Measurements from ENCODE around the gene ERBB3. TPM values are rescaled to one million over a fixed set of nuclear protein-coding genes. Genes with fewer than 3 reads are reported as not detected.

The ERBB3 gene
- total and polyA plus RNA-seq, 2 of the 4 experiments (the other 2 are of a cell fraction): 1.4 to 2.2 TPM

- no peak for ATAC-seq (ENCODE audit: low read depth)
- Histone ChIP-seq H2AK9ac (replicated peaks; ENCODE audit: low read depth, low read length, poor library complexity) (peak overlapping the region; percentile 77), H3K9me3 (ENCODE audit: control insufficient read depth, insufficient read depth, low read length) (no peaks in the 10 kb centered on the region), H2BK20ac (ENCODE audit: low read depth, low read length) (no peak overlapping the region), H4K20me1 (ENCODE audit: insufficient read depth, low read length) (peaks cover 7% of the 10 kb centered on the region), H3K4me3 (ENCODE audit: insufficient read depth, low read depth, low read length) (no peak overlapping the region), H3K56ac (ENCODE audit: extremely low read depth, insufficient read depth, low read length) (no peak overlapping the region), H3K14ac (replicated peaks; ENCODE audit: low read depth, low read length) (no peak overlapping the region), H2BK120ac (ENCODE audit: low read depth, low read length) (no peak overlapping the region), H2BK15ac (ENCODE audit: low read depth, low read length) (no peak overlapping the region), H3K27me3 (ENCODE audit: control insufficient read depth, insufficient read depth, low read length) (no peaks in the 10 kb centered on the region), H3K4ac (ENCODE audit: low read depth, low read length) (no peak overlapping the region), H3K18ac (ENCODE audit: low read depth, low read length) (no peak overlapping the region), H3K79me1 (ENCODE audit: low read depth in 1 of 2, low read length in 2 of 2) (peaks cover 13 to 63% of the 10 kb centered on the region in 2 experiments), H4K5ac (ENCODE audit: low read depth, low read length) (no peak overlapping the region), H2BK5ac (ENCODE audit: low read depth, low read length, poor library complexity, severe bottlenecking) (no peak overlapping the region), H4K91ac (ENCODE audit: insufficient read depth, low read depth, low read length) (no peak overlapping the region), H3K27ac (ENCODE audit: insufficient read depth, low read length) (no peak overlapping the region), H3K36me3 (ENCODE audit: control insufficient read depth, insufficient read depth, low read length) (peaks cover 16% of the 10 kb centered on the region), H3K9ac (ENCODE audit: low read depth, low read length) (no peak overlapping the region; the same call in 1 of the 2 replicates), H2AFZ (replicated peaks; ENCODE audit: low read length, poor library complexity) (no peak overlapping the region), H3K4me1 (ENCODE audit: control insufficient read depth, insufficient read depth, low read length) (peaks cover 7% of the 10 kb centered on the region), H4K8ac (ENCODE audit: low read depth in 2 of 2, low read length in 2 of 2) (peak overlapping the region in 1 of 2 experiments; percentile 36; a peak in 1 of 4 replicates), H3K4me2 (ENCODE audit: low read depth, low read length) (no peak overlapping the region), H3K9me1 (ENCODE audit: insufficient read depth, low read length) (no peaks in the 10 kb centered on the region), H3K23ac (ENCODE audit: low read depth, low read length) (no peak overlapping the region), H2AK5ac (ENCODE audit: low read depth, low read length) (0 out of 2 replicates have a peak overlapping the region, but pooled peaks have one; percentile 56)
- dilution Hi-C loops (cut with HindIII; ENCODE audit: low sequenced_read_pairs, unreplicated experiment) (no loop called here), in situ Hi-C loops (cut with MboI; ENCODE audit: low sequenced_read_pairs) (no loop called here), intact Hi-C loops (cut with micrococcal nuclease) (no loop called here)
- WGBS, 2 experiments (ENCODE audit: extremely low coverage in 2 of 2, insufficient read length in 1 of 2): 97% methylated on average over 6 of the region's 17 CpGs; no CpG with 5 or more reads in 1 of the 2 experiments
- POLR2A ChIA-PET (ENCODE audit: unreplicated experiment): interaction anchor here (0.6 to 1.1 kb wide), 3 partner anchors 8 to 69 kb away, joined by 3 to 6 read pairs (median 3); partner anchors contain the start of genes ESYT1 and SMARCC2
- TF ChIP-seq RCOR1 (IDR thresholded peaks at IDR 0.05; ENCODE audit: insufficient replicate concordance, low read length) (no peak), MAFK (IDR thresholded peaks at IDR 0.05; ENCODE audit: low read depth, low read length) (peak; percentile 22; the same call in 1 of the 2 replicates), NFE2L2 (IDR thresholded peaks at IDR 0.05; ENCODE audit: low read depth, low read length) (no peak), RFX5 (IDR thresholded peaks at IDR 0.05; ENCODE audit: low read depth, low read length) (no peak), BHLHE40 (IDR thresholded peaks at IDR 0.05; ENCODE audit: low read depth, low read length) (no peak), USF2 (IDR thresholded peaks at IDR 0.05; ENCODE audit: low read depth, low read length) (no peak), MXI1 (IDR thresholded peaks at IDR 0.05; ENCODE audit: borderline replicate concordance, low read depth, low read length) (no peak)
- TF ChIP-seq, protein P1, sequence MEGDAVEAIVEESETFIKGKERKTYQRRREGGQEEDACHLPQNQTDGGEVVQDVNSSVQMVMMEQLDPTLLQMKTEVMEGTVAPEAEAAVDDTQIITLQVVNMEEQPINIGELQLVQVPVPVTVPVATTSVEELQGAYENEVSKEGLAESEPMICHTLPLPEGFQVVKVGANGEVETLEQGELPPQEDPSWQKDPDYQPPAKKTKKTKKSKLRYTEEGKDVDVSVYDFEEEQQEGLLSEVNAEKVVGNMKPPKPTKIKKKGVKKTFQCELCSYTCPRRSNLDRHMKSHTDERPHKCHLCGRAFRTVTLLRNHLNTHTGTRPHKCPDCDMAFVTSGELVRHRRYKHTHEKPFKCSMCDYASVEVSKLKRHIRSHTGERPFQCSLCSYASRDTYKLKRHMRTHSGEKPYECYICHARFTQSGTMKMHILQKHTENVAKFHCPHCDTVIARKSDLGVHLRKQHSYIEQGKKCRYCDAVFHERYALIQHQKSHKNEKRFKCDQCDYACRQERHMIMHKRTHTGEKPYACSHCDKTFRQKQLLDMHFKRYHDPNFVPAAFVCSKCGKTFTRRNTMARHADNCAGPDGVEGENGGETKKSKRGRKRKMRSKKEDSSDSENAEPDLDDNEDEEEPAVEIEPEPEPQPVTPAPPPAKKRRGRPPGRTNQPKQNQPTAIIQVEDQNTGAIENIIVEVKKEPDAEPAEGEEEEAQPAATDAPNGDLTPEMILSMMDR (conservative IDR thresholded peaks at IDR 0.05; ENCODE audit: low read depth, low read length): no peak
- CTCF ChIA-PET: interaction anchor here (0.7 to 3.9 kb wide), 4 partner anchors 64 to 167 kb away, joined by 3 to 27 read pairs (median 3); partner anchors contain the start of genes RNF41 and SMARCC2
- BruUV-seq (replicated peaks): no TSS peak
- DNase-seq: peak; percentile 24
These were observed 40.3 kb downstream of the ERBB3 start for GRCh38 chr12:56120158-56120846.

All from IMR-90 (cell line).